Nephron progenitor cell (in vitro differentiated cells): Measurements from ENCODE around the gene DYNLRB1.
A peak's percentile ranks its signal among the peaks of the same experiment; 100 is the strongest.

Experiments
- DNase-seq: peaks from one replicate; pipeline ENCODE4 v3.0.0; 2021
- H3K27ac Mint-ChIP-seq: 2 replicates; pipeline ENCODE4 v1.8.0; 2021; ENCODE audit warnings: mild to moderate bottlenecking, moderate library complexity, mixed read lengths
- H3K27me3 Mint-ChIP-seq: 2 replicates; pipeline ENCODE4 v1.8.0; 2021; ENCODE audit warnings: mild to moderate bottlenecking, low read depth, mixed read lengths; ENCODE audit not compliant: poor library complexity
- H3K36me3 Mint-ChIP-seq: 2 replicates; pipeline ENCODE4 v1.8.0; 2021; ENCODE audit warnings: low read depth, mixed read lengths
- H3K4me1 Mint-ChIP-seq: 2 replicates; pipeline ENCODE4 v1.8.0; 2021; ENCODE audit warnings: mixed read lengths
- H3K4me3 Mint-ChIP-seq: 2 replicates; pipeline ENCODE4 v1.8.0; 2021; ENCODE audit warnings: mild to moderate bottlenecking, moderate library complexity, mixed read lengths
- H3K9me3 Mint-ChIP-seq: 2 replicates; pipeline ENCODE4 v1.8.0; 2021; ENCODE audit warnings: mild to moderate bottlenecking, moderate library complexity, mixed read lengths
- CTCF ChIP-seq: fragments of 200-600 bp; sonication (generic); IDR thresholded peaks from 2 replicates; pipeline ENCODE4 v1.5.0; 2021; ENCODE audit warnings: antibody characterized with exemption

The DYNLRB1 gene

GRCh38 chr20:34529742-34530141 is 13.5 kb downstream of the DYNLRB1 start:
- Mint-ChIP-seq H3K36me3 (peaks cover 57% of the 10 kb centered on the region), H3K4me1 (peaks cover 10% of the 10 kb centered on the region), H3K4me3 (no peak overlapping the region), H3K9me3 (no peaks in the 10 kb centered on the region), H3K27ac (no peak overlapping the region), H3K27me3 (no peaks in the 10 kb centered on the region)
- no peak for DNase-seq
- TF ChIP-seq CTCF: no peak

- no peak for TF ChIP-seq CTCF
- DNase-seq: no peak
- Mint-ChIP-seq H3K27ac (no peak overlapping the region), H3K4me3 (no peak overlapping the region), H3K9me3 (no peaks in the 10 kb centered on the region), H3K4me1 (peaks cover 7% of the 10 kb centered on the region), H3K36me3 (peaks cover 59% of the 10 kb centered on the region), H3K27me3 (no peaks in the 10 kb centered on the region)
Observed at GRCh38 chr20:34530342-34530741, 14.1 kb downstream of the DYNLRB1 start.

- Mint-ChIP-seq H3K27me3 (no peaks in the 10 kb centered on the region), H3K4me1 (peaks cover 5% of the 10 kb centered on the region), H3K36me3 (peaks cover 55% of the 10 kb centered on the region), H3K27ac (peak overlapping the region; percentile 24), H3K4me3 (no peak overlapping the region), H3K9me3 (no peaks in the 10 kb centered on the region)
- no peak for TF ChIP-seq CTCF
- DNase-seq: no peak
Observed at GRCh38 chr20:34531608-34532265, 15.5 kb downstream of the DYNLRB1 start.

- no peak for TF ChIP-seq CTCF
- Mint-ChIP-seq H3K36me3 (peaks cover 55% of the 10 kb centered on the region), H3K4me1 (peaks cover 5% of the 10 kb centered on the region), H3K27me3 (no peaks in the 10 kb centered on the region), H3K9me3 (no peaks in the 10 kb centered on the region), H3K4me3 (no peak overlapping the region), H3K27ac (peak overlapping the region; percentile 16)
- no peak for DNase-seq
Observed at GRCh38 chr20:34532320-34532719, 16.1 kb downstream of the DYNLRB1 start.

- Mint-ChIP-seq H3K4me3 (no peak overlapping the region), H3K27me3 (no peaks in the 10 kb centered on the region), H3K36me3 (peaks cover 54% of the 10 kb centered on the region), H3K9me3 (no peaks in the 10 kb centered on the region), H3K27ac (no peak overlapping the region), H3K4me1 (peaks cover 5% of the 10 kb centered on the region)
- DNase-seq: no peak
- TF ChIP-seq CTCF: no peak
Observed at GRCh38 chr20:34532756-34533155, 16.5 kb downstream of the DYNLRB1 start.

GRCh38 chr20:34534391-34535165 is 18.4 kb downstream of the DYNLRB1 start:
- Mint-ChIP-seq H3K27me3 (no peaks in the 10 kb centered on the region), H3K27ac (peak overlapping the region; percentile 54), H3K4me1 (peaks cover 5% of the 10 kb centered on the region), H3K9me3 (no peaks in the 10 kb centered on the region), H3K4me3 (no peak overlapping the region), H3K36me3 (peaks cover 54% of the 10 kb centered on the region)
- DNase-seq: no peak
- no peak for TF ChIP-seq CTCF
